HepG2 (cell line): ENCODE data around the gene CDC34. TPM values are rescaled to one million over a fixed set of nuclear protein-coding genes. Genes with fewer than 3 reads are reported as not detected.

Experiments
- ATAC-seq: fragments of 200-7000 bp; cut with Tn5 transposase; 3 replicates; pipeline ENCODE4 v1.9.1; 2020; ENCODE audit warnings: mild to moderate bottlenecking, moderate library complexity
- BruUV-seq: library from RNA; stranded (reverse); fragments of 400-500 nt; replicated peaks from 2 replicates; lab custom pipeline; 2021; lab: Mats Ljungman, UMichigan
- CTCF ChIA-PET: fragments of 300-600 bp; formaldehyde crosslinking; extraction: SDS; loops from one replicate; lab custom pipeline; 2021; ENCODE audit warnings: low total read pairs, inconsistent platforms, low intra/inter-chr PET ratio; lab: Yijun Ruan, JAX
- POLR2A ChIA-PET: fragments of 350-600 bp; sonication (Branson Sonifier 250); formaldehyde crosslinking; loops from one replicate; lab custom pipeline; 2020; ENCODE audit warnings: antibody characterized with exemption, inconsistent platforms; lab: Yijun Ruan, JAX
- DNase-seq: peaks from one replicate; pipeline ENCODE4 v3.0.0-alpha.2; 2015; ENCODE audit warnings: low spot score
- FAIRE-seq: peaks from 3 replicates; lab custom pipeline; 2011; peaks lifted over from hg19 to GRCh38; lab: Jason Lieb, UNC
- H2AFZ ChIP-seq: one replicate; pipeline ENCODE4 v1.6.1; 2011; ENCODE audit warnings: low read length, inconsistent platforms
- H3K27ac ChIP-seq: fragments of 300-600 bp; 3 replicates; pipeline ENCODE4 v1.8.0; 2011; ENCODE audit warnings: mixed run types, mild to moderate bottlenecking, mixed read lengths, low read length, inconsistent platforms; ENCODE audit not compliant: insufficient read depth; ENCODE audit errors: extremely low read length
- H3K27me3 ChIP-seq, 2 experiments: fragments of 200-600 bp in 1 of 2; 2 replicates in 1 of 2; 3 replicates in 1 of 2; pipeline versions ENCODE4 v1.6.0 to v1.8.0; 2011; ENCODE audit warnings: low read length in 2 of 2, mild to moderate bottlenecking in 2 of 2, moderate library complexity in 2 of 2, inconsistent platforms in 1 of 2; ENCODE audit not compliant: insufficient read depth in 2 of 2, control insufficient read depth in 1 of 2
- H3K36me3 ChIP-seq, 2 experiments: fragments of 200-600 bp in 1 of 2; replicated peaks in 1 of 2; 2 replicates in 1 of 2; 3 replicates in 1 of 2; pipeline versions ENCODE4 v1.5.1 to v1.8.0; 2011; ENCODE audit warnings: low read length in 2 of 2, inconsistent platforms in 1 of 2; ENCODE audit not compliant: insufficient read depth in 2 of 2, control insufficient read depth in 1 of 2
- H3K4me1 ChIP-seq: 2 replicates; pipeline ENCODE4 v1.5.1; 2012; ENCODE audit warnings: low read length, inconsistent platforms; ENCODE audit not compliant: insufficient read depth
- H3K4me2 ChIP-seq: 2 replicates; pipeline ENCODE4 v1.6.0; 2011; ENCODE audit warnings: low read depth, low read length, inconsistent platforms
- H3K4me3 ChIP-seq, 3 experiments: fragments of 200-600 bp in 1 of 3; sonication (generic), shearing (Covaris generic) in 1 of 3; replicated peaks in 1 of 3; 2 replicates each; pipeline ENCODE4 v1.5.1; 2011 to 2016; ENCODE audit warnings: low read length in 3 of 3, inconsistent platforms in 2 of 3, low read depth in 2 of 3, mild to moderate bottlenecking in 2 of 3, control low read depth in 1 of 3, mixed read lengths in 1 of 3; ENCODE audit not compliant: insufficient read depth in 1 of 3
- H3K79me2 ChIP-seq: one replicate; pipeline ENCODE4 v1.6.1; 2011; ENCODE audit warnings: low read length, inconsistent platforms; ENCODE audit not compliant: insufficient read depth
- H3K9ac ChIP-seq: 2 replicates; pipeline ENCODE4 v1.6.0; 2011; ENCODE audit warnings: mild to moderate bottlenecking, low read depth, low read length, inconsistent platforms; ENCODE audit not compliant: insufficient read depth
- H3K9me3 ChIP-seq: 2 replicates; pipeline ENCODE4 v1.5.1; 2012; ENCODE audit warnings: mild to moderate bottlenecking, low read length
- H4K20me1 ChIP-seq: 2 replicates; pipeline ENCODE4 v1.6.0; 2011; ENCODE audit warnings: inconsistent platforms, mild to moderate bottlenecking, low read length, moderate library complexity; ENCODE audit not compliant: insufficient read depth
- ARNTL ChIP-seq: sonication (generic); formaldehyde crosslinking; IDR thresholded peaks from 2 replicates; pipeline ENCODE4 v1.4.0; 2020; ENCODE audit warnings: mild to moderate bottlenecking, missing genetic modification reagents
- CBX2 ChIP-seq, 2 experiments: fragments of 200-600 bp in 1 of 2; sonication (generic); formaldehyde crosslinking in 1 of 2; IDR thresholded peaks; 2 replicates each; pipeline versions ENCODE4 v1.7.0 to v1.8.1; 2018 to 2022; ENCODE audit warnings: low read depth in 2 of 2, low read length in 1 of 2, mild to moderate bottlenecking in 1 of 2, missing genetic modification reagents in 1 of 2
- FIP1L1 ChIP-seq: fragments of 200-400 bp; formaldehyde crosslinking; IDR thresholded peaks from 2 replicates; pipeline ENCODE4 v1.6.1; 2018; ENCODE audit warnings: low read depth, mild to moderate bottlenecking, low read length, moderate library complexity, borderline replicate concordance; ENCODE audit not compliant: insufficient read depth
- FOXA3 ChIP-seq: IDR thresholded peaks from 2 replicates; pipeline ENCODE4 v1.6.1; 2016; ENCODE audit warnings: missing genetic modification reagents, missing compliant biosample characterization
- HIVEP1 ChIP-seq: sonication (generic); formaldehyde crosslinking; IDR thresholded peaks from 2 replicates; pipeline ENCODE4 v1.4.0; 2020; ENCODE audit warnings: mild to moderate bottlenecking, missing genetic modification reagents
- NR2F2 ChIP-seq: IDR thresholded peaks from 2 replicates; pipeline ENCODE4 v1.6.1; 2012; ENCODE audit warnings: low read depth, inconsistent platforms, borderline replicate concordance
- PRMT3 ChIP-seq: sonication (generic); formaldehyde crosslinking; IDR thresholded peaks from 2 replicates; pipeline ENCODE4 v1.8.1; 2022; ENCODE audit warnings: low read depth, mild to moderate bottlenecking, moderate library complexity, missing genetic modification reagents, borderline replicate concordance
- ZBTB43 ChIP-seq: sonication (generic); formaldehyde crosslinking; conservative IDR thresholded peaks from 2 replicates; pipeline ENCODE4 v1.4.0; 2020; ENCODE audit warnings: missing genetic modification reagents
- ZC3H13 ChIP-seq: sonication (generic); formaldehyde crosslinking; IDR thresholded peaks from 2 replicates; pipeline ENCODE4 v1.8.1; 2023; ENCODE audit warnings: mild to moderate bottlenecking, missing genetic modification reagents, moderate library complexity
- ZKSCAN1 ChIP-seq: fragments of 150-350 bp; IDR thresholded peaks from 2 replicates; pipeline ENCODE4 v1.6.1; 2014; ENCODE audit warnings: low read length
- ZNF766 ChIP-seq: sonication (generic); formaldehyde crosslinking; IDR thresholded peaks from 2 replicates; pipeline ENCODE4 v1.5.0; 2020; ENCODE audit warnings: missing genetic modification reagents, borderline replicate concordance
- ZSCAN9 ChIP-seq: IDR thresholded peaks from 2 replicates; pipeline ENCODE4 v1.6.1; 2016; ENCODE audit warnings: borderline replicate concordance
- WGBS: methylation state at CpG from one replicate; pipeline ENCODE4 v1.1.6; 2017; ENCODE audit warnings: low lambda C conversion rate; 5-methylcytosine and 5-hydroxymethylcytosine counted together
- in situ Hi-C: cut with HindIII; loops from 2 replicates; pipeline ENCODE4 v1.10.0; 2017; ENCODE audit warnings: low pct_unique_long_range_greater_than_20kb; ENCODE audit not compliant: extremely low pct_ligation_motif_present
- intact Hi-C: fragments of 100-400 bp; cut with micrococcal nuclease; formaldehyde crosslinking; loops from one replicate; pipeline ENCODE4 v1.10.0; 2022; ENCODE audit not compliant: unreplicated experiment
- polyA plus RNA-seq, 8 experiments: library from polyadenylated mRNA; depleted of rRNA in 3 of 8; stranded (reverse) in 7 of 8; unstranded in 1 of 8; fragments of >200 nt; fragmentation: Illumina TruSeq in 4 of 8; extraction: Trizol in 4 of 8; gene quantifications; 2 replicates each; pipeline versions ENCODE4 v1.2.1 to v1.2.3, GENCODE V29; 2011 to 2016; ENCODE audit warnings: low read depth in 4 of 8, missing spikeins in 1 of 8, mixed read lengths in 1 of 8; ENCODE audit not compliant: insufficient read depth in 1 of 8
- total RNA-seq, 5 experiments: library from RNA; depleted of rRNA; stranded (reverse); fragments of >200 nt; fragmentation: Illumina TruSeq; extraction: Trizol; gene quantifications; 2 replicates each; pipeline ENCODE4 v1.2.3, GENCODE V29; 2016; ENCODE audit warnings: low read depth in 1 of 5
- TF ChIP-seq, protein P1 (sequence below): sonication (generic); formaldehyde crosslinking; IDR thresholded peaks from 2 replicates; pipeline ENCODE4 v1.5.1; 2020; ENCODE audit warnings: missing genetic modification reagents, mild to moderate bottlenecking, borderline replicate concordance
- TF ChIP-seq, protein P2 (sequence below): sonication (generic); formaldehyde crosslinking; IDR thresholded peaks from 2 replicates; pipeline ENCODE4 v1.4.0; 2020; ENCODE audit warnings: mild to moderate bottlenecking, missing genetic modification reagents

Gene CDC34
- total and polyA plus RNA-seq, 2 of the 13 experiments (the other 11 are each of a cell fraction or from before 2014, with no cell fraction given), result 138 to 150 TPM

- FAIRE-seq (no peak), DNase-seq (peak; percentile 45), ATAC-seq (peak; percentile 23)
- intact Hi-C loops (no loop called here), in situ Hi-C loops (no loop called here)
- no TSS peak for BruUV-seq
- peaks cover 66% of the 10 kb centered on the region for H3K4me1 ChIP-seq
- H3K79me2 ChIP-seq, result peaks cover 3% of the 10 kb centered on the region
- H3K27me3 ChIP-seq, result no peaks in the 10 kb centered on the region; a peak in 1 of 5 replicates
- WGBS, result 9% methylated on average over 22 of the region's 61 CpGs
- H3K4me3 ChIP-seq, result peak overlapping the region; percentile 92 to 94 (median 93)
- ChIA-PET CTCF (no interaction called here), POLR2A (interaction anchor here (0.6 to 2.1 kb wide), 7 partner anchors 9 to 42 kb away, joined by 3 to 19 read pairs (median 6); partner anchors contain the start of gene CDC34)
- H3K9me3 ChIP-seq, result no peaks in the 10 kb centered on the region
- peak overlapping the region; percentile 97 for H3K9ac ChIP-seq
- peak overlapping the region; percentile 84 for H3K4me2 ChIP-seq
- H2AFZ ChIP-seq, result no peak overlapping the region
- H4K20me1 ChIP-seq, result no peaks in the 10 kb centered on the region
- H3K27ac ChIP-seq, result peak overlapping the region; percentile 99
- no peaks in the 10 kb centered on the region for H3K36me3 ChIP-seq
- TF ChIP-seq, protein P1, sequence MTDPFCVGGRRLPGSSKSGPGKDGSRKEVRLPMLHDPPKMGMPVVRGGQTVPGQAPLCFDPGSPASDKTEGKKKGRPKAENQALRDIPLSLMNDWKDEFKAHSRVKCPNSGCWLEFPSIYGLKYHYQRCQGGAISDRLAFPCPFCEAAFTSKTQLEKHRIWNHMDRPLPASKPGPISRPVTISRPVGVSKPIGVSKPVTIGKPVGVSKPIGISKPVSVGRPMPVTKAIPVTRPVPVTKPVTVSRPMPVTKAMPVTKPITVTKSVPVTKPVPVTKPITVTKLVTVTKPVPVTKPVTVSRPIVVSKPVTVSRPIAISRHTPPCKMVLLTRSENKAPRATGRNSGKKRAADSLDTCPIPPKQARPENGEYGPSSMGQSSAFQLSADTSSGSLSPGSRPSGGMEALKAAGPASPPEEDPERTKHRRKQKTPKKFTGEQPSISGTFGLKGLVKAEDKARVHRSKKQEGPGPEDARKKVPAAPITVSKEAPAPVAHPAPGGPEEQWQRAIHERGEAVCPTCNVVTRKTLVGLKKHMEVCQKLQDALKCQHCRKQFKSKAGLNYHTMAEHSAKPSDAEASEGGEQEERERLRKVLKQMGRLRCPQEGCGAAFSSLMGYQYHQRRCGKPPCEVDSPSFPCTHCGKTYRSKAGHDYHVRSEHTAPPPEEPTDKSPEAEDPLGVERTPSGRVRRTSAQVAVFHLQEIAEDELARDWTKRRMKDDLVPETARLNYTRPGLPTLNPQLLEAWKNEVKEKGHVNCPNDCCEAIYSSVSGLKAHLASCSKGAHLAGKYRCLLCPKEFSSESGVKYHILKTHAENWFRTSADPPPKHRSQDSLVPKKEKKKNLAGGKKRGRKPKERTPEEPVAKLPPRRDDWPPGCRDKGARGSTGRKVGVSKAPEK (CRISPR knock-in tag), result no peak
- TF ChIP-seq, protein P2, sequence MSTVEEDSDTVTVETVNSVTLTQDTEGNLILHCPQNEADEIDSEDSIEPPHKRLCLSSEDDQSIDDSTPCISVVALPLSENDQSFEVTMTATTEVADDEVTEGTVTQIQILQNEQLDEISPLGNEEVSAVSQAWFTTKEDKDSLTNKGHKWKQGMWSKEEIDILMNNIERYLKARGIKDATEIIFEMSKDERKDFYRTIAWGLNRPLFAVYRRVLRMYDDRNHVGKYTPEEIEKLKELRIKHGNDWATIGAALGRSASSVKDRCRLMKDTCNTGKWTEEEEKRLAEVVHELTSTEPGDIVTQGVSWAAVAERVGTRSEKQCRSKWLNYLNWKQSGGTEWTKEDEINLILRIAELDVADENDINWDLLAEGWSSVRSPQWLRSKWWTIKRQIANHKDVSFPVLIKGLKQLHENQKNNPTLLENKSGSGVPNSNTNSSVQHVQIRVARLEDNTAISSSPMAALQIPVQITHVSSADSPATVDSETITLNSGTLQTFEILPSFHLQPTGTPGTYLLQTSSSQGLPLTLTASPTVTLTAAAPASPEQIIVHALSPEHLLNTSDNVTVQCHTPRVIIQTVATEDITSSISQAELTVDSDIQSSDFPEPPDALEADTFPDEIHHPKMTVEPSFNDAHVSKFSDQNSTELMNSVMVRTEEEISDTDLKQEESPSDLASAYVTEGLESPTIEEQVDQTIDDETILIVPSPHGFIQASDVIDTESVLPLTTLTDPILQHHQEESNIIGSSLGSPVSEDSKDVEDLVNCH, result 0 out of 2 replicates have a peak, but pooled peaks have one; percentile 24
- TF ChIP-seq NR2F2 (no peak), FIP1L1 (no peak), FOXA3 (CRISPR knock-in tag) (no peak), HIVEP1 (CRISPR knock-in tag) (peak; percentile 24; the same call in 1 of the 2 replicates), ARNTL (CRISPR knock-in tag) (no peak), ZKSCAN1 (no peak), CBX2 (IDR thresholded peaks at IDR 0.05; ENCODE audit: low read depth, low read length) (no peak), CBX2 (CRISPR knock-in tag; IDR thresholded peaks at IDR 0.05; ENCODE audit: low read depth) (no peak), ZNF766 (CRISPR knock-in tag) (no peak), ZBTB43 (CRISPR knock-in tag) (no peak), ZSCAN9 (CRISPR knock-in tag) (no peak), ZC3H13 (CRISPR knock-in tag) (peak; percentile 92), PRMT3 (CRISPR knock-in tag) (no peak)
Measured at GRCh38 chr19:489418-490196, 42.0 kb upstream of the CDC34 start.
